GM20431 (cell line): ENCODE measurements around the gene KAT5.
"Not testable (repeated sequence)": the region's sequence is repeated elsewhere in the genome, so short reads cannot be mapped to it uniquely, and the experiment has no call there.

ENCODE experiments used
- in situ Hi-C: fragments of 300-500 bp; cut with MseI, MboI; formaldehyde crosslinking; loops from one replicate; pipeline ENCODE4 v1.15.0; 2020; ENCODE audit warnings: low sequenced_read_pairs; ENCODE audit not compliant: unreplicated experiment

The KAT5 gene

GRCh38 chr11:65711785-65712632 is at the start of gene KAT5:
KAT5 (plus strand) TSS chr11:65712252; CDS start chr11:65712268, 16 bp downstream.
- in situ Hi-C loops, result loop anchor here (10.0 to 25.0 kb wide), 2 partner anchors 103 to 275 kb away; no protein-coding TSS in a partner anchor

- in situ Hi-C loops, result no loop called here
Observed at GRCh38 chr11:65662799-65663638, 49.0 kb upstream of the KAT5 start, which contains the start of gene RELA. RELA (minus strand) TSS chr11:65662916; CDS start chr11:65662832, 84 bp downstream.

GRCh38 chr11:65663639-65664200 is 48.3 kb upstream of the KAT5 start:
- in situ Hi-C loops, result no loop called here

GRCh38 chr11:65672180-65672860 is 39.7 kb upstream of the KAT5 start:
- in situ Hi-C loops, result no loop called here

GRCh38 chr11:65672982-65673381 is 39.1 kb upstream of the KAT5 start:
- in situ Hi-C loops, result no loop called here

GRCh38 chr11:65680192-65680743 is 31.8 kb upstream of the KAT5 start:
- in situ Hi-C loops, result no loop called here

- in situ Hi-C loops, result not testable (repeated sequence)
Observed at GRCh38 chr11:65683480-65683879, 28.6 kb upstream of the KAT5 start.

GRCh38 chr11:65685981-65686380 is 26.1 kb upstream of the KAT5 start:
- in situ Hi-C loops, result no loop called here

- in situ Hi-C loops, result not testable (repeated sequence)
Observed at GRCh38 chr11:65691847-65692246, 20.2 kb upstream of the KAT5 start.

GRCh38 chr11:65692367-65692766 is 19.7 kb upstream of the KAT5 start:
- in situ Hi-C loops, result no loop called here

- in situ Hi-C loops, result no loop called here
Observed at GRCh38 chr11:65695459-65696241, 16.4 kb upstream of the KAT5 start.

GRCh38 chr11:65696802-65697552 is 15.1 kb upstream of the KAT5 start:
- in situ Hi-C loops, result no loop called here

GRCh38 chr11:65698205-65698604 is 13.8 kb upstream of the KAT5 start:
- in situ Hi-C loops, result no loop called here

- in situ Hi-C loops, result no loop called here
Observed at GRCh38 chr11:65699306-65699705, 12.7 kb upstream of the KAT5 start.

GRCh38 chr11:65700399-65700798 is 11.7 kb upstream of the KAT5 start:
- in situ Hi-C loops, result loop anchor here (25.0 kb wide), 1 partner anchor 287 kb away; no protein-coding TSS in a partner anchor

GRCh38 chr11:65701686-65702085 is 10.4 kb upstream of the KAT5 start:
- in situ Hi-C loops, result loop anchor here (25.0 kb wide), 1 partner anchor 286 kb away; no protein-coding TSS in a partner anchor

- in situ Hi-C loops, result loop anchor here (25.0 kb wide), 1 partner anchor 283 kb away; no protein-coding TSS in a partner anchor
Observed at GRCh38 chr11:65703846-65704245, 8.2 kb upstream of the KAT5 start.

GRCh38 chr11:65706303-65706763 is 5.7 kb upstream of the KAT5 start:
- in situ Hi-C loops, result loop anchor here (25.0 kb wide), 1 partner anchor 281 kb away; no protein-coding TSS in a partner anchor
